Measurements from ENCODE around the gene GALK2. TPM values are rescaled to one million over a fixed set of nuclear protein-coding genes. Genes with fewer than 3 reads are reported as not detected.

The GALK2 gene
- total RNA-seq: 49.4 and 57.4 TPM in 2 replicates

GRCh38 chr15:49169880-49170597 is at the start of gene GALK2:
Gene GALK2, plus strand, starts transcription at chr15:49170247. Its CDS starts 76 bp downstream, at chr15:49170323.

GRCh38 chr15:49155110-49155833 is 14.8 kb upstream of the GALK2 start, which contains the start of gene COPS2:
Gene COPS2, minus strand, starts transcription at chr15:49155599. Its CDS starts 21 bp downstream, at chr15:49155578.

Other genes with a start within 250 kb of the GALK2 start
- gene SHC4, start 206.3 kb upstream of the GALK2 start, total RNA-seq: 1.9 and 2.9 TPM in 2 replicates
- 13.3 and 17.7 TPM in 2 replicates for gene SECISBP2L, start 123.8 kb upstream of the GALK2 start, total RNA-seq
- gene COPS2, start 14.6 kb upstream of the GALK2 start, total RNA-seq: 39.2 and 50.2 TPM in 2 replicates